Skin of body (tissue), 3 donors: ENCODE measurements around the gene NPHS2. TPM values are rescaled to one million over a fixed set of nuclear protein-coding genes. Genes with fewer than 3 reads are reported as not detected.
"Not testable (repeated sequence)": the region's sequence is repeated elsewhere in the genome, so short reads cannot be mapped to it uniquely, and the experiment has no call there.

Source experiments
- DNase-seq: peaks from one replicate; lab custom pipeline; 2025; lab: John Stamatoyannopoulos, UW
- small RNA-seq: library from RNA; depleted of rRNA; stranded (forward); fragments of <200 nt; gene quantifications from one replicate; pipeline ENCODE3, GENCODE V24; 2014; ENCODE audit warnings: low replicate concordance
- total RNA-seq: library from RNA; depleted of rRNA; stranded (reverse); fragments of >200 nt; gene quantifications from one replicate; pipeline ENCODE4 v1.2.3, GENCODE V29; 2014

Gene NPHS2
- total RNA-seq, 1 donor from 2014 or later: not detected

- no peak for DNase-seq
These were observed 28.7 kb downstream of the NPHS2 start for GRCh38 chr1:179547021-179547535.

DNA sequence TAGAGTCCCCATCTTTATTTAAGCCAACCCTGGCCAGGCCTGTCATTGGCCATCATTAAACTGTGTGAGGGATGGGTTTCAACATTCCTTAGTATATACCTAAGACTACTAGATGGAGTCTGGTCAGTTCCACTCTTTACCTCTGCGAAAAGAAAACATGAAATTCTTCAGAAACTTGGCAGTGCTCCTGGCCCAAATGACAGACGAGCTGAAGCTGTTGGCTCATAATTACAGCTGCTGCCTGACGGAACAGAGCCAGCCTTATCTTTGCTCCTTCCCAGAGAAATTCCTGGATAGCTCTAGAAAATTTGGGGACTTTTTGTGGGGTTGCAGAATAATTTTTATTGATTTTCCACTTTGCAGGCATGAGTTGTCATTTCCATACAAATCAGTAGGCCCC lies 30.4 kb downstream of the NPHS2 start:
- no peak for DNase-seq

GRCh38 chr1:179541774-179542173 lies 34.0 kb downstream of the NPHS2 start:
- no peak for DNase-seq

DNA sequence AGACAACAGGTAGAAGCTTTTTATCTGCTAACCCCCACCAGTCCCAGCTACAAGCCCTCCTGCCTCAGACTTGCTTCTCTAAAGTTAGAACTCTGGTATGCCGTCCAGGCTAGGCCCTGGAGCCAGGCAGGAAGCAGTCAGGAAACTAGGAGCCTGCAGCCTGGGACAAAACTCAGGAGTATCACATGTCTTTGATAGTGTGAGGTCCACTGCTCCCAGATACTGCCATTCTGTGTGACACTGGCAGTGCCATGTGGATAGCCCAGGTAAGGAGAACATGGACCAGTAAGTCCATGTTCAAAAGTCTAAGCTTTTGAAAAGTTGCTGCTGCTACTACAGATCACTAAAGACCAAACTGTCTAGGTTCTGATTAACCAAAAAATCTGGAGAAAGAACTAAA lies 45.4 kb downstream of the NPHS2 start:
- no peak for DNase-seq

- DNase-seq: no peak
These were observed 46.1 kb downstream of the NPHS2 start for GRCh38 chr1:179529482-179530195.

DNA sequence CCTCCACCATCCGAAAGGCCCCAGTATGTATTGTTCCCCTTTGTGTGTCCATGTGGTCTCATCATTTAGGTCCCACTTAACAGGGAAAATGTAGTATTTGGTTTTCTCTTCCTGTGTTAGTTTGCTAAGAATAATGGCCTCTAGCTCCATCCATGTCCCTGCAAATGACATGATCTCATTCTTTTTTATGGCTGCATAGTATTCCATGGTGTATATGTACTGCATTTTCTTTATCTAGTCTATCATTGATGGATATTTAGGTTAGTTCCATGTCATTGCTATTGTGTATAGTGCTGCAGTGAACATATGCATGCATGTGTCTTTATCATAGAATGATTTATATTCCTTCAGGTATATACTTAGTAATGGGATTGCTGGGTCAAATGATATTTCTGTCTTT lies 57.2 kb downstream of the NPHS2 start:
- not testable (repeated sequence) for DNase-seq

DNA sequence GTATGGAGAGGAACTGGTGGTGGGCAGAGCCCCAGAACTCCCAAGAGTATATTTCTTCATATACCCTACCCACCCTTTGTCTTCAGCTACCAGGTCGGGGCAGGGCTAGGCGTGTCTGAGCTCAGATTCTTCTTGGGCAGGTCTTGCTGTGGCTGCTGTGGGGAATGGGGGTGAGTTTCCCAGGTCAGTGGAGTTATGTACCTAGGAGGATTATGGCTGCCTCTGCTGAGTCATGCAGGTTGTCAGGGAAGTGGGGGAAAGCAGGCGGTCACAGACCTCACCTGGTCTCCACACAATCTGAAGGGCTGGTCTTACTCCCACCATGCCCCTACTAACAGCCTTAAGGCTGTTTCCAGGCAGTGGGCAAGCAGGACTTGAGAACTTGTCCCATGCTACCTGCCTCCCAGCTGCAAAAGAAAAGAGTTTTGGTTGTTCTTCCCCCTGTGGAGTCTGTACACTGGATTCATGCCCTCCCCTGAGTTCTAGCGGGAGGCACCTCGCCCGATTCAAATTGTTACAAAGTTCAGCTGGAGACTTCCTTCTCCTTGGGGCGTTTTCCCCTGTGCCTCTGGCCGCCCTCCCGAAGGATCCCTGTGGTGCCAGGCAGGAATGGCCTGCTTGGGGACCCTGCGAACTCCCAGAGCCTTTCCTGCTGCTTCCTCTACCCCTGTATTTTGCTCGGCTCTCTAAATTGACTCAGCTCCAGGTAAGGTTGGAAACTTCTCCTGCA lies 58.6 kb downstream of the NPHS2 start:
- DNase-seq: no peak

GRCh38 chr1:179510038-179510437 lies 65.7 kb downstream of the NPHS2 start:
- DNase-seq: no peak

DNA sequence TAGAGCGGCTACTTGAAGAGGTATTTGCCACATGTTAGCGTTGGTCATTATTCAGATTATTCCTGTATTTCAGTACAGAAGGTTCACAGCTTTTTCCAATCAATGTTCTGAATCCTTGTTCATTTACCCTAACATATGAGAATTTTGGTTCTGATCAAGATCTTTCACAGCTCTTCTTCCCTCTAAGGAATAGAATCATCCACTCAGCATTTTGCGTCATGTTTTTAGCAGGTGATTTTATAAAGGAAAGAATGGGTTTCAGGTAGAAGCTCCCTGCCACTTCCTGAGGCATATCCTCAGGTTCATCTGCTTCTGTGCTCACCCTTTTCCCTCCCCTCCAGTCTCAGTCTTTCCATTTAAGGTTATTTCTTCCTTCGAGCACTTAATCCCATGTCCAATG lies 66.4 kb downstream of the NPHS2 start:
- DNase-seq: no peak

DNA sequence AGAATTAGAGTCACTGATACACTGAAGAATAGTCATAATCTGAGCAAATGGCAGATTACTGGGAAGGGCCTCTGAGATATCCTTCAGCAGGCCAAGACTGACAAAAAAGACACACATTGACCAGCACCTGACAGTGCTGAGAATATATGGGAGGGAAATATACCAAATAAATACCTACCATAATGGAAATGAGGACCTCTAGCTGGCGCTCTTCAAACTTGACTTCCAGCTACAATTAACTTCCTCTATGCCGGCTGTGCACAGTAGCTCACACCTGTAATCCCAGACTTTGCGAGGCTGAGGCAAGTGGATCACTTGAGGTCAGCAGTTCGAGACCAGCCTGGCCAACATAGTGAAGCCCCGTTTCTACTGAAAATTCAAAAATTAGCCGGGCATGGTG lies 69.5 kb downstream of the NPHS2 start:
- DNase-seq: no peak

Small RNA genes lying within 50 kb of the gene (small RNA-seq; reads per million reads assigned to genes)
- gene RNU5F-2P: 0.26 reads per million, percentile 19 among the genes with 10 or more reads in this experiment

Other genes with a start within 250 kb of the NPHS2 start
- gene AXDND1, start 210.0 kb downstream of the NPHS2 start, total RNA-seq: 0.99 TPM
- gene TDRD5, start 15.9 kb upstream of the NPHS2 start, total RNA-seq: 0.59 TPM
- gene FAM163A, start 167.3 kb upstream of the NPHS2 start, total RNA-seq: 0.10 TPM